HEK293T (cell line): ENCODE results near the gene TMEM254.
"Not testable (repeated sequence)": the region's sequence is repeated elsewhere in the genome, so short reads cannot be mapped to it uniquely, and the experiment has no call there.

ENCODE experiments used
- CTCF ChIA-PET: fragments of 350-600 bp; formaldehyde crosslinking; extraction: SDS; loops from one replicate; lab custom pipeline; 2021; ENCODE audit warnings: antibody characterized with exemption, inconsistent platforms; lab: Yijun Ruan, JAX
- POLR2A ChIA-PET: fragments of 350-600 bp; formaldehyde crosslinking; extraction: SDS; loops from one replicate; lab custom pipeline; 2020; ENCODE audit warnings: antibody characterized with exemption, inconsistent platforms; lab: Yijun Ruan, JAX
- DNase-seq: peaks from one replicate; pipeline ENCODE4 v3.0.0; 2012; ENCODE audit warnings: mixed read lengths; ENCODE audit errors: extremely low spot score
- ARNT ChIP-seq: fragments of 450-650 bp; IDR thresholded peaks from 2 replicates; pipeline ENCODE4 v1.6.1; 2017; ENCODE audit warnings: mild to moderate bottlenecking
- BHLHE40 ChIP-seq: fragments of 450-650 bp; IDR thresholded peaks from 2 replicates; pipeline ENCODE4 v1.6.1; 2016; ENCODE audit warnings: mild to moderate bottlenecking, moderate library complexity, borderline replicate concordance
- CTBP1 ChIP-seq: fragments of 450-650 bp; IDR thresholded peaks from 2 replicates; pipeline ENCODE4 v1.6.1; 2016; ENCODE audit warnings: borderline replicate concordance
- ELF4 ChIP-seq: fragments of 450-650 bp; IDR thresholded peaks from 2 replicates; pipeline ENCODE4 v1.6.1; 2017; ENCODE audit warnings: antibody characterized with exemption
- FOXA1 ChIP-seq: fragments of 450-650 bp; IDR thresholded peaks from 2 replicates; pipeline ENCODE4 v1.6.1; 2016; ENCODE audit warnings: mild to moderate bottlenecking
- FOXK2 ChIP-seq: fragments of 450-650 bp; IDR thresholded peaks from 2 replicates; pipeline ENCODE4 v1.6.1; 2016; ENCODE audit warnings: mild to moderate bottlenecking
- FOXM1 ChIP-seq: fragments of 450-650 bp; IDR thresholded peaks from 2 replicates; pipeline ENCODE4 v1.6.1; 2017; ENCODE audit warnings: mild to moderate bottlenecking, borderline replicate concordance
- HDGF ChIP-seq: fragments of 450-650 bp; IDR thresholded peaks from 2 replicates; pipeline ENCODE4 v1.6.1; 2017; ENCODE audit warnings: antibody characterized with exemption, borderline replicate concordance
- L3MBTL2 ChIP-seq: fragments of 450-650 bp; conservative IDR thresholded peaks from 2 replicates; pipeline ENCODE4 v1.6.1; 2016; ENCODE audit warnings: mild to moderate bottlenecking
- LEF1 ChIP-seq: fragments of 450-650 bp; IDR thresholded peaks from 2 replicates; pipeline ENCODE4 v1.6.1; 2017; ENCODE audit warnings: mild to moderate bottlenecking, borderline replicate concordance
- NFRKB ChIP-seq: fragments of 450-650 bp; IDR thresholded peaks from 2 replicates; pipeline ENCODE4 v1.6.1; 2016; ENCODE audit warnings: mild to moderate bottlenecking, moderate library complexity
- SP1 ChIP-seq: fragments of 450-650 bp; IDR thresholded peaks from 2 replicates; pipeline ENCODE4 v1.6.1; 2017
- SUZ12 ChIP-seq: fragments of 450-650 bp; IDR thresholded peaks from 2 replicates; pipeline ENCODE4 v1.6.1; 2016; ENCODE audit warnings: mild to moderate bottlenecking
- TARDBP ChIP-seq: fragments of 450-650 bp; IDR thresholded peaks from 2 replicates; pipeline ENCODE4 v1.6.1; 2016
- ZNF384 ChIP-seq: fragments of 450-650 bp; IDR thresholded peaks from 2 replicates; pipeline ENCODE4 v1.6.1; 2016

The TMEM254 gene, protein sequence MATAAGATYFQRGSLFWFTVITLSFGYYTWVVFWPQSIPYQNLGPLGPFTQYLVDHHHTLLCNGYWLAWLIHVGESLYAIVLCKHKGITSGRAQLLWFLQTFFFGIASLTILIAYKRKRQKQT

DNA sequence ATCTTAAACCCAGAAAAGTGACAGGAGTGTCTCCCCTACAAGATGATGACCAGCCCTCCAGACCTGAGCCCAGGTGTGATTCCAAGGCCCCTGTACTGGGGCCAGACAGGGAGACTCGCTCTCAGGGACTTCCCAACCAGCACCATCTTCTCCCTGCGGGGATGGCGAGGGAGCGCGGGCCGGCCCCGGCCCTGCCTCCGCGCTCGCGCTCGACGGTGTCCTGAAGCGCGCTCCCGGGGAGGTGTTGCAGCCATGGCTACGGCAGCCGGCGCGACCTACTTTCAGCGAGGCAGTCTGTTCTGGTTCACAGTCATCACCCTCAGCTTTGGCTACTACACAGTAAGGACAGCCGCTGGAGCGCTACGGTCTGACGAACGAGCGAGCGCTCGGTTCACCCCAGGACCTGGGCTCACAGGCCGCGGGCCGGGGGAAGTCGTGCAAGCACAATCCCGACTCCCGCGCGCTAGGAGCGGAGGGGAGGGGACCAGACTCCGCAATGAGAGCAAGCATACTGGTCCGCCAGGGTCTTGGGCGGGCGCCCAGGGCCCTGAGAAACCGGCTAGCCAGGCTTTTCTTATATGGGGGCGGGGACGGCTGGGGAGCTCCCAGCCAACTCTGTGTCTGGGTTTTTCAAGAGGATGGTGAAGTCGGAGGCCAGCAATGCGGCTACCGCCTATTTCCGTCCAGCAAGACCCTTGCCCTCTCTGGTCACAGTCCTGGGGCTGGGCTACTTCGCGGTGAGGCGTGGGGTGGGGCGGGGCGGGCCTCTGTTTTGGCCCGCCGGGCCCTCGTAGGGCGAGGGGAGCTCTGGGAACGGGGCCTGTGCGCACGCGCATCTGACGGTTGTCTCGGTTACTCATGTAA is at the start of gene TMEM254:
TSS of gene TMEM254 (plus strand) at position 218 of the 864 bp plus-strand sequence. CDS start at position 253, 35 bp downstream.
- peak; percentile 43; the same call in 1 of the 2 replicates for TF ChIP-seq L3MBTL2
- no peak for TF ChIP-seq NFRKB
- POLR2A ChIA-PET = interaction anchor here (0.6 to 1.5 kb wide), 10 partner anchors 8 to 1051 kb away, joined by 3 to 6 read pairs (median 4); no protein-coding TSS in a partner anchor
- CTCF ChIA-PET = interaction anchor here (0.9 kb wide), 1 partner anchor 32 kb away, joined by 3 read pairs; no protein-coding TSS in a partner anchor
- DNase-seq = peak; percentile 87

DNA sequence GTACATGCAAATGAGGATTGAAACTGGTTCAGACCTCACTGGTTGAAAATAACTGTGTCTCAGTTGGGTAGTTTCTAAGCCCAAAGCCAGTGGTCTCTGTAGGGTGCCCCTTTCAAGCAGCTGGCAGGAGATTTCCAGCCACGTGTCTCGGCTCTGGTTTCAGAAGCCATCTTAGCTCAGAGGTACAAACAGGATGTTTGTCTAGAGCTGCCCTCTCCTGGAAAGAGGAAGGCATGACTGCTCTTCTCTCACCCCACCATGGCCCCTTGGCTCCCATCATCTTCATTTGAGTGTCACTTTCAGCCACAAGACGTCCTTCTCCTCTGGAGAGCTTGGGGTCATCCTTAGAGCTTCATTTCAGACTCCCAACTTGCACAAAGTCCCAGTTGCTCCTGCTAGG is 49.3 kb upstream of the TMEM254 start:
- CTCF ChIA-PET = interaction anchor here (2.0 kb wide), 1 partner anchor 18 kb away, joined by 8 read pairs; no protein-coding TSS in a partner anchor
- POLR2A ChIA-PET = not testable (repeated sequence)
- DNase-seq = peak; percentile 15

DNA sequence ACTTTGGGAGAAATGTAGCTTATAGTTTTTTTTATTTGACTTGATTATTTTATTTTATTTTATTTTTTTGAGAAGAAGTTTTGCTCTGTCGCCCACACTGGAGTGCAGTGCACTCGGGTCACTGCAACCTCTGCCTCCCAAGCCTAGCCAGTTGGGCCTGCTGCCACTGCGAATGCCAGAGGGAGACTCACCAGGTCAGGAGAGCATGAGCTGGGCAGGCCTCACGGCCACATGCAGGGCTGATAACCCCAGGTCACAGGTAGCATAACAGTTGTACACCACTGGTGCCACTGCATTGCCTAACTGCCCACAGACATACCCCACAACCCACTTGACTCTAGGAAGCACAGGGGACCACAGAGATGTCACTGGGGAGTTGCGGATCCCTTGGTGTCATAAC is 48.6 kb upstream of the TMEM254 start:
- POLR2A ChIA-PET, DNase-seq: not testable (repeated sequence)
- CTCF ChIA-PET = interaction anchor here (2.0 kb wide), 1 partner anchor 17 kb away, joined by 8 read pairs; no protein-coding TSS in a partner anchor

- DNase-seq = no peak
- ChIA-PET POLR2A (no interaction called here), CTCF (interaction anchor here (1.2 kb wide), 1 partner anchor 14 kb away, joined by 3 read pairs; no protein-coding TSS in a partner anchor)
- TF ChIP-seq L3MBTL2 = no peak
- no peak for TF ChIP-seq SUZ12
- no peak for TF ChIP-seq ZNF384
- TF ChIP-seq NFRKB = no peak
- TF ChIP-seq ARNT = no peak
- TF ChIP-seq HDGF = no peak
- TF ChIP-seq FOXM1 = no peak
- no peak for TF ChIP-seq ELF4
- TF ChIP-seq LEF1 = no peak
- no peak for TF ChIP-seq SP1
- no peak for TF ChIP-seq FOXK2
- TF ChIP-seq TARDBP = no peak
- no peak for TF ChIP-seq BHLHE40
- TF ChIP-seq FOXA1 = no peak
Measured at GRCh38 chr10:80032503-80032902, 46.0 kb upstream of the TMEM254 start.

DNA sequence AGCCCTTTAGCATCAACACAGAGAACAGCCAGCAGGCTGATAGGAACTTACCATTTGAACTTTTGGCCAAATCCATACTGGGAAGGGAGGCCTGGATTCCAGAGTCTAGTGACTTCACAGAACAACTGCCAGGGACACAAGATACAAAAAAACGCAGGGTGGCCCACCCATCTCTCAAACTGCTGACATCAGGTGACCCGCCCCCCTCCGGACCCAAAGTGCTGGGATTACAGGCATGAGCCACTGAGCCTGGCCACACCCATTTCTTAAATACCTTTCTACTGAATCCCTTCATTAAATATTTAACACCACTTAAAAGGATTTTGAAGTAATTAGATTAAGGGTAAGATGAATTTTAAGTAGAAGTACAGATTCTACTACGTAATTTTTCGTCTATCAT is 43.7 kb upstream of the TMEM254 start:
- CTCF ChIA-PET, POLR2A ChIA-PET, DNase-seq: not testable (repeated sequence)

GRCh38 chr10:80035430-80035829 is 43.0 kb upstream of the TMEM254 start:
- POLR2A ChIA-PET, DNase-seq, CTCF ChIA-PET: not testable (repeated sequence)

- POLR2A ChIA-PET, CTCF ChIA-PET, DNase-seq: not testable (repeated sequence)
Measured at GRCh38 chr10:80036921-80037500, 41.5 kb upstream of the TMEM254 start.

- CTCF ChIA-PET = interaction anchor here (1.1 kb wide), 1 partner anchor 9 kb away, joined by 3 read pairs; no protein-coding TSS in a partner anchor
- DNase-seq, POLR2A ChIA-PET: not testable (repeated sequence)
Measured at GRCh38 chr10:80038226-80038625, 40.2 kb upstream of the TMEM254 start.

DNA sequence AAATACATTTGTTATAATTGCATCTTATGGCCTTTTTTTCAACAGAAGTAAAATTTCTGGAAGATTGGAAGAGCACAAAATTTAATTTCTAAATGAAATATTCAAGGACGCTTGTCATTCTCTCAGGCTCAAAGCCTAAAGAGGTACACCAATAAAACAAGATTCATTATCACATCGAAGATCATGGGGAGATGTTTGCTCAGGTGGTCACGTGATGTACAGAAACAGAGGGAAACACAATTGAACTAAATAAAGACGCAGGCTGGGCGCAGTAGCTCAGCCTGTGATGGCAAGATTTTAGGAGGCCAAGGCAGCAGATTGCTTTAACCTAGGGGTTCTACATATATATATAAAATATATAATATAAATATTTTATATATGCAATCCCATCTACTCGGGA is 37.3 kb upstream of the TMEM254 start:
- POLR2A ChIA-PET = no interaction called here
- TF ChIP-seq CTBP1 (no peak), NFRKB (no peak), FOXK2 (no peak), SP1 (no peak), ELF4 (no peak), BHLHE40 (no peak), TARDBP (no peak), ZNF384 (no peak)
- no peak for DNase-seq

GRCh38 chr10:80044935-80045334 is 33.5 kb upstream of the TMEM254 start:
- DNase-seq = not testable (repeated sequence)
- ChIA-PET POLR2A (interaction anchor here (0.6 kb wide), 1 partner anchor 34 kb away, joined by 3 read pairs; the partner anchor contains the start of gene TMEM254), CTCF (interaction anchor here (0.8 kb wide), 1 partner anchor 27 kb away, joined by 3 read pairs; no protein-coding TSS in a partner anchor)

More for the DNA sequence above, 37.3 kb upstream of the TMEM254 start:
- CTCF ChIA-PET = no interaction called here
